ENCODE data around the gene GABRA5. TPM values are rescaled to one million over a fixed set of nuclear protein-coding genes. Genes with fewer than 3 reads are reported as not detected.

Gene GABRA5
- total and polyA plus RNA-seq, 10 of the 15 experiments (the other 5 are each of a cell fraction or from before 2014, with no cell fraction given) = 0.10 TPM; not detected in 9

DNA sequence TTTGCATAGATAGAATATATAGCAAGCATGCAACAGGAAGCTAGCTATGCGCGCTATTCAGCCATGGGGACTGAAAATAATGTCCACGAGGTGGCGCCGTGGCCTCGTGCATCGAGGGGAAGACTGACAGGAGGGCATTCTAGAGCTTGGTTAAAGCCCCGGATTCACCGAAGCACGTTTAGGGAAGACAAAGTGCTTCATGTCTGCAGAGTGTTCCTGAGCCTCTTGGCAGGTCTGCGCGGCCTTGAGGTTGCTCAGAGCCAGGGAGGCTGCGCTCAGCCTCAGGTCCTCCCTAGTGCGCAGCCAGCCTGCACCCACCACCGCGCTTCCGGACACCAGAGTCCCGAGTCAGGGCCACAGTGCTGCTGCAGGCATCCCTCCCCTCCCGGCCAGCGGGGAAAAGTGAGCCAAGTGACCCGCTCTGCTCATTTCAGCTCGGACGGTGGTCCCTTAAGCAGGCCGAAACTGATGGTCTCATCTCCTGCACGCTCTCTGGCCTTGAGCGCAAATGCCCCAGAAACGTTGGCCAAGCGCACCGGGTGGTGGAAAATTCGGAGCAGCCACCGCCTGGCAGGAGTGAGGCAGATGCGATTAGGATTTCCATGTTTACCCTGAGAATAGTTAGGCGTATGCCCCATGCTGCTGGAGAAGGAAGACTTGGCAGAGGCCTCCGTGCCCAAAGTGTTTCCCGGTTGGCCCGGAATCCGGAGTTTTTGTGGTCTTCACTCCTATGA lies 24.8 kb downstream of the GABRA5 start (continued):
- TF ChIP-seq, protein P1, sequence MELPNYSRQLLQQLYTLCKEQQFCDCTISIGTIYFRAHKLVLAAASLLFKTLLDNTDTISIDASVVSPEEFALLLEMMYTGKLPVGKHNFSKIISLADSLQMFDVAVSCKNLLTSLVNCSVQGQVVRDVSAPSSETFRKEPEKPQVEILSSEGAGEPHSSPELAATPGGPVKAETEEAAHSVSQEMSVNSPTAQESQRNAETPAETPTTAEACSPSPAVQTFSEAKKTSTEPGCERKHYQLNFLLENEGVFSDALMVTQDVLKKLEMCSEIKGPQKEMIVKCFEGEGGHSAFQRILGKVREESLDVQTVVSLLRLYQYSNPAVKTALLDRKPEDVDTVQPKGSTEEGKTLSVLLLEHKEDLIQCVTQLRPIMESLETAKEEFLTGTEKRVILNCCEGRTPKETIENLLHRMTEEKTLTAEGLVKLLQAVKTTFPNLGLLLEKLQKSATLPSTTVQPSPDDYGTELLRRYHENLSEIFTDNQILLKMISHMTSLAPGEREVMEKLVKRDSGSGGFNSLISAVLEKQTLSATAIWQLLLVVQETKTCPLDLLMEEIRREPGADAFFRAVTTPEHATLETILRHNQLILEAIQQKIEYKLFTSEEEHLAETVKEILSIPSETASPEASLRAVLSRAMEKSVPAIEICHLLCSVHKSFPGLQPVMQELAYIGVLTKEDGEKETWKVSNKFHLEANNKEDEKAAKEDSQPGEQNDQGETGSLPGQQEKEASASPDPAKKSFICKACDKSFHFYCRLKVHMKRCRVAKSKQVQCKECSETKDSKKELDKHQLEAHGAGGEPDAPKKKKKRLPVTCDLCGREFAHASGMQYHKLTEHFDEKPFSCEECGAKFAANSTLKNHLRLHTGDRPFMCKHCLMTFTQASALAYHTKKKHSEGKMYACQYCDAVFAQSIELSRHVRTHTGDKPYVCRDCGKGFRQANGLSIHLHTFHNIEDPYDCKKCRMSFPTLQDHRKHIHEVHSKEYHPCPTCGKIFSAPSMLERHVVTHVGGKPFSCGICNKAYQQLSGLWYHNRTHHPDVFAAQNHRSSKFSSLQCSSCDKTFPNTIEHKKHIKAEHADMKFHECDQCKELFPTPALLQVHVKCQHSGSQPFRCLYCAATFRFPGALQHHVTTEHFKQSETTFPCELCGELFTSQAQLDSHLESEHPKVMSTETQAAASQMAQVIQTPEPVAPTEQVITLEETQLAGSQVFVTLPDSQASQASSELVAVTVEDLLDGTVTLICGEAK (IDR thresholded peaks at IDR 0.05; ENCODE audit: borderline replicate concordance) = no peak
- TF ChIP-seq ZNF274 (IDR thresholded peaks at IDR 0.05; ENCODE audit: insufficient read depth, insufficient read length) = no peak
- TF ChIP-seq, protein P2, sequence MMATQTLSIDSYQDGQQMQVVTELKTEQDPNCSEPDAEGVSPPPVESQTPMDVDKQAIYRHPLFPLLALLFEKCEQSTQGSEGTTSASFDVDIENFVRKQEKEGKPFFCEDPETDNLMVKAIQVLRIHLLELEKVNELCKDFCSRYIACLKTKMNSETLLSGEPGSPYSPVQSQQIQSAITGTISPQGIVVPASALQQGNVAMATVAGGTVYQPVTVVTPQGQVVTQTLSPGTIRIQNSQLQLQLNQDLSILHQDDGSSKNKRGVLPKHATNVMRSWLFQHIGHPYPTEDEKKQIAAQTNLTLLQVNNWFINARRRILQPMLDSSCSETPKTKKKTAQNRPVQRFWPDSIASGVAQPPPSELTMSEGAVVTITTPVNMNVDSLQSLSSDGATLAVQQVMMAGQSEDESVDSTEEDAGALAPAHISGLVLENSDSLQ (IDR thresholded peaks at IDR 0.05) = peak; percentile 24; the same call in 1 of the 2 replicates
- no peak for TF ChIP-seq CBFB (IDR thresholded peaks at IDR 0.05; ENCODE audit: low read depth)
- no peak for TF ChIP-seq GATAD2B (conservative IDR thresholded peaks at IDR 0.05; ENCODE audit: low read depth)
- TF ChIP-seq HDAC2 (IDR thresholded peaks at IDR 0.05) = no peak
- 0 out of 2 replicates have a peak, but pooled peaks have one; percentile 13 for TF ChIP-seq YY1 (IDR thresholded peaks at IDR 0.05; ENCODE audit: low read depth, low read length)
- no peak for TF ChIP-seq POU2F2 (IDR thresholded peaks at IDR 0.05; ENCODE audit: borderline replicate concordance, low read depth, low read length)
- no peak for TF ChIP-seq MYC (IDR thresholded peaks at IDR 0.05; ENCODE audit: insufficient read depth, insufficient read length, insufficient replicate concordance, low read length, severe bottlenecking)
- no peak for TF ChIP-seq TAF1 (IDR thresholded peaks at IDR 0.05; ENCODE audit: borderline replicate concordance, low read depth, low read length)
- no peak for TF ChIP-seq MTA3 (IDR thresholded peaks at IDR 0.05; ENCODE audit: borderline replicate concordance, low read length)
- peak; percentile 53 for TF ChIP-seq RAD21 (IDR thresholded peaks at IDR 0.05; ENCODE audit: insufficient read depth, low read depth, low read length)
- no peak for TF ChIP-seq HDAC6 (IDR thresholded peaks at IDR 0.05; ENCODE audit: unreplicated experiment)
- TF ChIP-seq LARP7 (IDR thresholded peaks at IDR 0.05) = no peak
- TF ChIP-seq SUPT20H (IDR thresholded peaks at IDR 0.05; ENCODE audit: borderline replicate concordance, control insufficient read depth, low read depth, low read length) = no peak
- no peak for TF ChIP-seq SMARCA5 (IDR thresholded peaks at IDR 0.05)
- no peak for TF ChIP-seq SIX5 (IDR thresholded peaks at IDR 0.05; ENCODE audit: low read depth, low read length, severe bottlenecking)
- TF ChIP-seq FOS (IDR thresholded peaks at IDR 0.05; ENCODE audit: borderline replicate concordance, extremely low read depth, insufficient read length) = no peak

Data from GM12878 (cell line).